OCI-LY1 (cell line): ENCODE measurements around the gene SP3.

Source experiments
- H2AFZ ChIP-seq: fragments of 200-600 bp; sonication (generic), shearing (Covaris generic); 2 replicates; pipeline ENCODE4 v1.6.0; 2014; ENCODE audit warnings: antibody characterized with exemption, mild to moderate bottlenecking, low read length
- H3F3A ChIP-seq: fragments of 200-600 bp; sonication (generic), shearing (Covaris generic); 2 replicates; pipeline ENCODE4 v1.6.0; 2014; ENCODE audit warnings: mild to moderate bottlenecking, antibody characterized with exemption, low read length, moderate library complexity; ENCODE audit not compliant: insufficient read depth
- H3K27ac ChIP-seq: fragments of 200-600 bp; sonication (generic); 2 replicates; pipeline ENCODE4 v1.5.1; 2014; ENCODE audit warnings: low read length, mixed run types, mild to moderate bottlenecking, low read depth; ENCODE audit not compliant: poor library complexity, severe bottlenecking
- H3K27me3 ChIP-seq: fragments of 200-600 bp; sonication (generic); 2 replicates; pipeline ENCODE4 v1.6.0; 2014; ENCODE audit warnings: antibody characterized with exemption, mild to moderate bottlenecking, low read length, moderate library complexity; ENCODE audit not compliant: insufficient read depth
- H3K36me3 ChIP-seq: fragments of 200-600 bp; sonication (generic); 2 replicates; pipeline ENCODE4 v1.6.1; 2014; ENCODE audit warnings: mild to moderate bottlenecking, antibody characterized with exemption, low read length, moderate library complexity, mixed read lengths; ENCODE audit not compliant: insufficient read depth
- H3K4me1 ChIP-seq: fragments of 200-600 bp; sonication (generic); 2 replicates; pipeline ENCODE4 v1.5.1; 2014; ENCODE audit warnings: mild to moderate bottlenecking, low read length, moderate library complexity; ENCODE audit not compliant: insufficient read depth, severe bottlenecking
- H3K4me2 ChIP-seq: fragments of 200-600 bp; sonication (generic), shearing (Covaris generic); 2 replicates; pipeline ENCODE4 v1.6.1; 2014; ENCODE audit warnings: low read length
- H3K4me3 ChIP-seq: fragments of 200-600 bp; sonication (generic); 2 replicates; pipeline ENCODE4 v1.5.1; 2014; ENCODE audit warnings: low read length, low read depth, mild to moderate bottlenecking, mixed read lengths; ENCODE audit not compliant: poor library complexity, severe bottlenecking
- H3K79me2 ChIP-seq: fragments of 200-600 bp; shearing (Covaris generic); 2 replicates; pipeline ENCODE4 v1.6.1; 2016; ENCODE audit warnings: mixed run types, low read length, mixed read lengths; ENCODE audit not compliant: insufficient read depth
- H3K9ac ChIP-seq: fragments of 200-600 bp; sonication (generic), shearing (Covaris generic); 2 replicates; pipeline ENCODE4 v1.6.1; 2014; ENCODE audit warnings: mild to moderate bottlenecking, low read length, mixed read lengths
- H3K9me2 ChIP-seq: fragments of 200-600 bp; sonication (generic), shearing (Covaris generic); 2 replicates; pipeline ENCODE4 v1.6.1; 2014; ENCODE audit warnings: low read depth, mild to moderate bottlenecking, low read length, mixed read lengths
- H3K9me3 ChIP-seq: fragments of 200-600 bp; shearing (Covaris generic); 2 replicates; pipeline ENCODE4 v1.6.1; 2014; ENCODE audit warnings: low read length, mixed read lengths
- H4K20me1 ChIP-seq: fragments of 200-600 bp; sonication (generic), shearing (Covaris generic); 2 replicates; pipeline ENCODE4 v1.6.0; 2016; ENCODE audit warnings: mild to moderate bottlenecking, low read length; ENCODE audit not compliant: insufficient read depth
- CTCF ChIP-seq: fragments of 200-600 bp; sonication (generic), shearing (Covaris generic); IDR thresholded peaks from 2 replicates; pipeline ENCODE4 v1.5.1; 2017; ENCODE audit warnings: mild to moderate bottlenecking, antibody characterized with exemption, low read length, moderate library complexity, mixed read lengths
- EZH2 ChIP-seq: fragments of 200-600 bp; sonication (generic), shearing (Covaris generic); IDR thresholded peaks from 2 replicates; pipeline ENCODE4 v1.8.0; 2017; ENCODE audit warnings: borderline replicate concordance, mixed run types, mild to moderate bottlenecking, antibody characterized with exemption, low read length, moderate library complexity, mixed read lengths

SP3 gene

DNA sequence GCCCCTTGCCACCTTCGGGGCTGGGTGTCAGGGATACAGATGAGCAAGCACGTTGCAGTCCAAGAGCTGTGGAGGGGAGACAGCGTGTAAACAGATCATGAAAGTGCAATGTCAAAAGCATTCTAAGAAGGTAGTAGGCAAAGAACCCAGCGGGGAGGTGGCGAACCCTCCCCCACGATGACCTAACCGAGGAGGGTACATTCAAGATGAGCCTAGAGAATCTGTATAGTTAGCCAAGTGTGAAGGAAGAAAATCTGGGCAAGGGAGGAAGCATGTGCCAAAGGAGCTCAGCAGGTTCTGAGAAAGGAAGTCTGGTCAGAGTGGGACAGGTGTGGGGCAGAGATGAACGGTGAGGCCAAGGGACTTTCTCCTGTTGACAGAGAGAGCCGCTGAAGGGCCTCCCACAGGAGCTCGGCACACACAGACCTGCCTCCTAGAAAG, 106.9 kb downstream of the SP3 start:
- no peak overlapping the region for H2AFZ ChIP-seq
- TF ChIP-seq EZH2 (no peak), CTCF (no peak)
- no peaks in the 10 kb centered on the region for H3F3A ChIP-seq
- H3K9me3 ChIP-seq: no peaks in the 10 kb centered on the region
- H3K27ac ChIP-seq: no peak overlapping the region
- no peaks in the 10 kb centered on the region for H3K9me2 ChIP-seq
- no peak overlapping the region for H3K9ac ChIP-seq
- no peaks in the 10 kb centered on the region for H4K20me1 ChIP-seq
- H3K79me2 ChIP-seq: no peaks in the 10 kb centered on the region
- peaks cover 7% of the 10 kb centered on the region for H3K4me1 ChIP-seq
- H3K36me3 ChIP-seq: no peaks in the 10 kb centered on the region
- no peak overlapping the region for H3K4me3 ChIP-seq
- H3K27me3 ChIP-seq: no peaks in the 10 kb centered on the region
- no peak overlapping the region; the same call in 1 of the 2 replicates for H3K4me2 ChIP-seq
